ENCODE measurements around the gene USP25.

USP25 gene

GRCh38 chr21:15695241-15695640 lies 34.5 kb upstream of the USP25 start:
- Histone ChIP-seq H3K9ac (ENCODE audit: insufficient read length) (no peak overlapping the region), H3K27ac (no peak overlapping the region), H3K4me3 (no peak overlapping the region), H3K36me3 (ENCODE audit: insufficient read depth, low read length) (no peaks in the 10 kb centered on the region), H3K9me3 (ENCODE audit: low read depth, low read length) (no peaks in the 10 kb centered on the region)
- DNase-seq (ENCODE audit: low read depth, low spot score) = no peak
- no peak for TF ChIP-seq FOXP2 (optimal IDR thresholded peaks at IDR 0.05; ENCODE audit: control extremely low read depth, extremely low read length, insufficient read depth)
- TF ChIP-seq EZH2 (IDR thresholded peaks at IDR 0.05) = no peak
- TF ChIP-seq POLR2AphosphoS5 (IDR thresholded peaks at IDR 0.05; ENCODE audit: borderline replicate concordance, low read depth, low read length) = no peak

- H3K36me3 ChIP-seq (ENCODE audit: insufficient read depth, low read length) = no peaks in the 10 kb centered on the region
- no peaks in the 10 kb centered on the region; the same call in 1 of the 2 replicates for H3K9me3 ChIP-seq (ENCODE audit: low read depth, low read length)
- H3K4me3 ChIP-seq = no peak overlapping the region
- no peak for DNase-seq (ENCODE audit: low read depth, low spot score)
- H3K27ac ChIP-seq = no peak overlapping the region
- H3K9ac ChIP-seq (ENCODE audit: insufficient read length) = no peak overlapping the region
- TF ChIP-seq EZH2 (IDR thresholded peaks at IDR 0.05) (no peak), POLR2AphosphoS5 (IDR thresholded peaks at IDR 0.05; ENCODE audit: borderline replicate concordance, low read depth, low read length) (no peak), FOXP2 (optimal IDR thresholded peaks at IDR 0.05; ENCODE audit: control extremely low read depth, extremely low read length, insufficient read depth) (no peak)
These were observed 28.0 kb upstream of the USP25 start for GRCh38 chr21:15701830-15702229.

GRCh38 chr21:15703932-15704331 lies 25.9 kb upstream of the USP25 start:
- no peaks in the 10 kb centered on the region for H3K36me3 ChIP-seq (ENCODE audit: insufficient read depth, low read length)
- H3K9me3 ChIP-seq (ENCODE audit: low read depth, low read length) = no peaks in the 10 kb centered on the region; the same call in 1 of the 2 replicates
- no peak for DNase-seq (ENCODE audit: low read depth, low spot score)
- H3K4me3 ChIP-seq = no peak overlapping the region
- no peak for TF ChIP-seq FOXP2 (optimal IDR thresholded peaks at IDR 0.05; ENCODE audit: control extremely low read depth, extremely low read length, insufficient read depth)
- TF ChIP-seq EZH2 (IDR thresholded peaks at IDR 0.05) = no peak
- no peak for TF ChIP-seq POLR2AphosphoS5 (IDR thresholded peaks at IDR 0.05; ENCODE audit: borderline replicate concordance, low read depth, low read length)
- H3K9ac ChIP-seq (ENCODE audit: insufficient read length) = no peak overlapping the region
- H3K27ac ChIP-seq = no peak overlapping the region

- DNase-seq (ENCODE audit: low read depth, low spot score) = no peak
- no peak overlapping the region for H3K4me3 ChIP-seq
- no peak overlapping the region for H3K27ac ChIP-seq
- TF ChIP-seq FOXP2 (optimal IDR thresholded peaks at IDR 0.05; ENCODE audit: control extremely low read depth, extremely low read length, insufficient read depth) (no peak), EZH2 (IDR thresholded peaks at IDR 0.05) (no peak), POLR2AphosphoS5 (IDR thresholded peaks at IDR 0.05; ENCODE audit: borderline replicate concordance, low read depth, low read length) (no peak)
- H3K9ac ChIP-seq (ENCODE audit: insufficient read length) = no peak overlapping the region
- H3K36me3 ChIP-seq (ENCODE audit: insufficient read depth, low read length) = no peaks in the 10 kb centered on the region
- no peaks in the 10 kb centered on the region; the same call in 1 of the 2 replicates for H3K9me3 ChIP-seq (ENCODE audit: low read depth, low read length)
These were observed 23.1 kb upstream of the USP25 start for GRCh38 chr21:15706696-15707095.

GRCh38 chr21:15713412-15713811 lies 16.4 kb upstream of the USP25 start:
- Histone ChIP-seq H3K9ac (ENCODE audit: insufficient read length) (no peak overlapping the region), H3K27ac (no peak overlapping the region), H3K36me3 (ENCODE audit: insufficient read depth, low read length) (no peaks in the 10 kb centered on the region), H3K9me3 (ENCODE audit: low read depth, low read length) (no peaks in the 10 kb centered on the region), H3K4me3 (no peak overlapping the region)
- no peak for TF ChIP-seq FOXP2 (optimal IDR thresholded peaks at IDR 0.05; ENCODE audit: control extremely low read depth, extremely low read length, insufficient read depth)
- no peak for TF ChIP-seq EZH2 (IDR thresholded peaks at IDR 0.05)
- TF ChIP-seq POLR2AphosphoS5 (IDR thresholded peaks at IDR 0.05; ENCODE audit: borderline replicate concordance, low read depth, low read length) = no peak
- DNase-seq (ENCODE audit: low read depth, low spot score) = no peak

GRCh38 chr21:15718711-15719110 lies 11.1 kb upstream of the USP25 start:
- H3K9ac ChIP-seq (ENCODE audit: insufficient read length) = no peak overlapping the region
- no peak overlapping the region for H3K4me3 ChIP-seq
- no peak for DNase-seq (ENCODE audit: low read depth, low spot score)
- no peaks in the 10 kb centered on the region for H3K9me3 ChIP-seq (ENCODE audit: low read depth, low read length)
- TF ChIP-seq POLR2AphosphoS5 (IDR thresholded peaks at IDR 0.05; ENCODE audit: borderline replicate concordance, low read depth, low read length) = no peak
- TF ChIP-seq EZH2 (IDR thresholded peaks at IDR 0.05) = no peak
- no peak for TF ChIP-seq FOXP2 (optimal IDR thresholded peaks at IDR 0.05; ENCODE audit: control extremely low read depth, extremely low read length, insufficient read depth)
- no peak overlapping the region for H3K27ac ChIP-seq
- H3K36me3 ChIP-seq (ENCODE audit: insufficient read depth, low read length) = no peaks in the 10 kb centered on the region

GRCh38 chr21:15719976-15720375 lies 9.8 kb upstream of the USP25 start:
- DNase-seq (ENCODE audit: low read depth, low spot score) = no peak
- H3K4me3 ChIP-seq = no peak overlapping the region
- TF ChIP-seq EZH2 (IDR thresholded peaks at IDR 0.05) = no peak
- TF ChIP-seq POLR2AphosphoS5 (IDR thresholded peaks at IDR 0.05; ENCODE audit: borderline replicate concordance, low read depth, low read length) = no peak
- no peak for TF ChIP-seq FOXP2 (optimal IDR thresholded peaks at IDR 0.05; ENCODE audit: control extremely low read depth, extremely low read length, insufficient read depth)
- no peak overlapping the region for H3K27ac ChIP-seq
- no peaks in the 10 kb centered on the region for H3K36me3 ChIP-seq (ENCODE audit: insufficient read depth, low read length)
- H3K9me3 ChIP-seq (ENCODE audit: low read depth, low read length) = no peaks in the 10 kb centered on the region
- no peak overlapping the region for H3K9ac ChIP-seq (ENCODE audit: insufficient read length)

- no peak overlapping the region for H3K4me3 ChIP-seq
- TF ChIP-seq POLR2AphosphoS5 (IDR thresholded peaks at IDR 0.05; ENCODE audit: borderline replicate concordance, low read depth, low read length) = no peak
- TF ChIP-seq EZH2 (IDR thresholded peaks at IDR 0.05) = no peak
- no peak overlapping the region for H3K9ac ChIP-seq (ENCODE audit: insufficient read length)
- no peaks in the 10 kb centered on the region for H3K9me3 ChIP-seq (ENCODE audit: low read depth, low read length)
- H3K36me3 ChIP-seq (ENCODE audit: insufficient read depth, low read length) = no peaks in the 10 kb centered on the region
- no peak for DNase-seq (ENCODE audit: low read depth, low spot score)
- no peak overlapping the region for H3K27ac ChIP-seq
These were observed 7.0 kb upstream of the USP25 start for GRCh38 chr21:15722591-15723324.

- no peaks in the 10 kb centered on the region for H3K9me3 ChIP-seq (ENCODE audit: low read depth, low read length)
- no peak for TF ChIP-seq POLR2AphosphoS5 (IDR thresholded peaks at IDR 0.05; ENCODE audit: borderline replicate concordance, low read depth, low read length)
- TF ChIP-seq EZH2 (IDR thresholded peaks at IDR 0.05) = no peak
- TF ChIP-seq FOXP2 (optimal IDR thresholded peaks at IDR 0.05; ENCODE audit: control extremely low read depth, extremely low read length, insufficient read depth) = no peak
- H3K9ac ChIP-seq (ENCODE audit: insufficient read length) = no peak overlapping the region
- DNase-seq (ENCODE audit: low read depth, low spot score) = no peak
- no peaks in the 10 kb centered on the region for H3K36me3 ChIP-seq (ENCODE audit: insufficient read depth, low read length)
- H3K27ac ChIP-seq = no peak overlapping the region
- no peak overlapping the region for H3K4me3 ChIP-seq
These were observed 3.8 kb upstream of the USP25 start for GRCh38 chr21:15725949-15726348.
